Measurements from ENCODE around the gene ACP2. TPM values are rescaled to one million over a fixed set of nuclear protein-coding genes. Genes with fewer than 3 reads are reported as not detected.

The ACP2 gene
- total RNA-seq, 1 donor: 32.2 TPM

DNA sequence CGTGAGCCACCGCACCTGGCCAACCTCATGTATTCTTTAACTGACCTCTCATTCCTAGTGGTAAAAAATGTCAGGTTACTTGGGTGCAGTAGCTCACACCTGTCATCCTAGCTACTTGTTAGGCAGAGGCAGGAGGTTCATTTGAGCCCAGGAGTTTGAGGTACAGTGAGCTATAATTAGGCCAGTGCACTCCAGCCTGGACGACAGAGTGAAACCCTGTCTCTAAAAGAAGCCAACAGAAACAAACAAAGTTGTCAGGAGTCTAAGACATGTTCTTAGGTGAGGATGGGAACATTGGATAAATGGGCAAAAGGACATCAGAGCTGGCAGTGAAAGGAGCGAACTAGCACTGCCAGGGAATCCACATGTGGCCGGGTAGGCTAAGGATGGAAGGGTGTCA lies 39.5 kb upstream of the ACP2 start:
- Histone ChIP-seq H3K36me3 (ENCODE audit: insufficient read depth, low read length) (peaks cover 78% of the 10 kb centered on the region), H3K9me3 (ENCODE audit: low read depth, low read length) (no peaks in the 10 kb centered on the region), H2AFZ (ENCODE audit: low read length) (no peak overlapping the region), H3K27me3 (ENCODE audit: insufficient read depth, low read length) (no peaks in the 10 kb centered on the region), H3K27ac (ENCODE audit: low read depth, low read length) (no peak overlapping the region), H3K79me2 (ENCODE audit: insufficient read depth, low read length) (no peaks in the 10 kb centered on the region), H3K4me2 (ENCODE audit: insufficient read depth, low read length) (no peak overlapping the region), H3K4me3 (ENCODE audit: insufficient read depth, low read length) (no peak overlapping the region), H4K20me1 (ENCODE audit: insufficient read depth, low read length) (no peaks in the 10 kb centered on the region), H3K4me1 (ENCODE audit: insufficient read depth, low read length) (no peaks in the 10 kb centered on the region)
- TF ChIP-seq, protein P1, sequence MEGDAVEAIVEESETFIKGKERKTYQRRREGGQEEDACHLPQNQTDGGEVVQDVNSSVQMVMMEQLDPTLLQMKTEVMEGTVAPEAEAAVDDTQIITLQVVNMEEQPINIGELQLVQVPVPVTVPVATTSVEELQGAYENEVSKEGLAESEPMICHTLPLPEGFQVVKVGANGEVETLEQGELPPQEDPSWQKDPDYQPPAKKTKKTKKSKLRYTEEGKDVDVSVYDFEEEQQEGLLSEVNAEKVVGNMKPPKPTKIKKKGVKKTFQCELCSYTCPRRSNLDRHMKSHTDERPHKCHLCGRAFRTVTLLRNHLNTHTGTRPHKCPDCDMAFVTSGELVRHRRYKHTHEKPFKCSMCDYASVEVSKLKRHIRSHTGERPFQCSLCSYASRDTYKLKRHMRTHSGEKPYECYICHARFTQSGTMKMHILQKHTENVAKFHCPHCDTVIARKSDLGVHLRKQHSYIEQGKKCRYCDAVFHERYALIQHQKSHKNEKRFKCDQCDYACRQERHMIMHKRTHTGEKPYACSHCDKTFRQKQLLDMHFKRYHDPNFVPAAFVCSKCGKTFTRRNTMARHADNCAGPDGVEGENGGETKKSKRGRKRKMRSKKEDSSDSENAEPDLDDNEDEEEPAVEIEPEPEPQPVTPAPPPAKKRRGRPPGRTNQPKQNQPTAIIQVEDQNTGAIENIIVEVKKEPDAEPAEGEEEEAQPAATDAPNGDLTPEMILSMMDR (IDR thresholded peaks at IDR 0.05; ENCODE audit: extremely low read depth, low read depth, low read length): no peak
- no peak for DNase-seq (ENCODE audit: insufficient read length, low spot score, missing footprints)

DNA sequence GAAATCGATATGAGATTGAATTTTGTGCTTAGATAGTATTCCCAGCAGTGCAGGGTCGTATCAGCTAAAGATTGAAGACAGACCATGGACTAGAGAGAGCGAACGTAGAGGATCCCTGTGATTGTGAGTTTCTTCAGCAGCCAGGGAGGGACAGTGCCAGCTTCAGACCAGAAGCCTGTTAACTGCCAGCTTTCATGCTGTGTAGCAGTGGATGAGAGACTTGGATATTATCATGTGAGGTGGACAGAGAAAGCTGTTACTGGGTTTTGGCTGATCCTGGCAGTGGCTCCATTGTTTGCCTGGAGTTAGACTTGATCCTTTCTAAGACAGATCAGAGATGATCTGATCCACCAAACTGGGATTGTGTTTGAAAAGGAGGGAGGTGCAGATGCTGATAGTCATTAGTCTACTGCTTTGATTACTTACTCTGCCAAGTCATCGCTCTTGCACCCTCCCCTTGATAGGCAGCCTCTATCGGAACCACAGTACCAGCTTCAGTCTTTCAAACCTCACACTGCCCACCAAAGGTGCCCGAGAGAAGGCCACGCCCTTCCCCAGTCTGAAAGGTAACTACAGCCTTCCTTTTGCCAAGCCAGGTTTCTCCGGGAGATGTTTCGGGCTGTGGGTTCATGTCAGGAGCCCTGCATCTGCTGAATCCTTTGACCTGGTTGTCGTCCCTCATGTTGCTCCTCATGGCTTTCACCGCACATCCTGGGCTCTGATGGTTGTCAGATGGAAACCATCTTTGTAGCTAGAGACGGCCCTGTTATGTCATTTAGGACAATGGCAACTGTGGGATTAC lies 37.6 kb upstream of the ACP2 start:
- H3K36me3 ChIP-seq (ENCODE audit: insufficient read depth, low read length): peaks cover 75% of the 10 kb centered on the region
- H3K9me3 ChIP-seq (ENCODE audit: low read depth, low read length): no peaks in the 10 kb centered on the region
- no peak overlapping the region for H2AFZ ChIP-seq (ENCODE audit: low read length)
- TF ChIP-seq, protein P1 (IDR thresholded peaks at IDR 0.05; ENCODE audit: extremely low read depth, low read depth, low read length): no peak
- no peak overlapping the region for H3K4me2 ChIP-seq (ENCODE audit: insufficient read depth, low read length)
- H4K20me1 ChIP-seq (ENCODE audit: insufficient read depth, low read length): no peaks in the 10 kb centered on the region
- DNase-seq (ENCODE audit: insufficient read length, low spot score, missing footprints): no peak
- no peaks in the 10 kb centered on the region for H3K27me3 ChIP-seq (ENCODE audit: insufficient read depth, low read length)
- no peak overlapping the region for H3K4me3 ChIP-seq (ENCODE audit: insufficient read depth, low read length)
- no peaks in the 10 kb centered on the region for H3K4me1 ChIP-seq (ENCODE audit: insufficient read depth, low read length)
- no peak overlapping the region for H3K27ac ChIP-seq (ENCODE audit: low read depth, low read length)
- H3K79me2 ChIP-seq (ENCODE audit: insufficient read depth, low read length): no peaks in the 10 kb centered on the region

DNA sequence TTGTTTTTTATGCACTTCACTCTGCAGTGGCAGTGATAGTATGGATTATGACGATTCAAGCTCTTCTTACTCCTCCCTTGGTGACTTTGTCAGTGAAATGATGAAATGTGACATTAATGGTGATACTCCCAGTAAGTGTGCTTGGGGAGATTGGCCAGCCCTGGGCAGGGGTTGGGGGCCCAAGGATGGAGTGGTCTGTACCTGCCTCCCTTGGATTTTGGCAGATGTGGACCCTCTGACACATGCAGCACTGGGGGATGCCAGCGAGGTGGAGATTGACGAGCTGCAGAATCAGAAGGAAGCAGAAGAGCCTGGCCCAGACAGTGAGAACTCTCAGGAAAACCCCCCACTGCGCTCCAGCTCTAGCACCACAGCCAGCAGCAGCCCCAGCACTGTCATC lies 35.5 kb upstream of the ACP2 start:
- no peak for DNase-seq (ENCODE audit: insufficient read length, low spot score, missing footprints)
- Histone ChIP-seq H3K4me1 (ENCODE audit: insufficient read depth, low read length) (no peaks in the 10 kb centered on the region), H4K20me1 (ENCODE audit: insufficient read depth, low read length) (no peaks in the 10 kb centered on the region), H3K36me3 (ENCODE audit: insufficient read depth, low read length) (peaks cover 70% of the 10 kb centered on the region), H3K79me2 (ENCODE audit: insufficient read depth, low read length) (no peaks in the 10 kb centered on the region), H3K4me2 (ENCODE audit: insufficient read depth, low read length) (no peak overlapping the region), H3K9me3 (ENCODE audit: low read depth, low read length) (no peaks in the 10 kb centered on the region), H3K27me3 (ENCODE audit: insufficient read depth, low read length) (no peaks in the 10 kb centered on the region), H3K27ac (ENCODE audit: low read depth, low read length) (no peak overlapping the region), H2AFZ (ENCODE audit: low read length) (no peak overlapping the region), H3K4me3 (ENCODE audit: insufficient read depth, low read length) (no peak overlapping the region)
- TF ChIP-seq, protein P1 (IDR thresholded peaks at IDR 0.05; ENCODE audit: extremely low read depth, low read depth, low read length): no peak

DNA sequence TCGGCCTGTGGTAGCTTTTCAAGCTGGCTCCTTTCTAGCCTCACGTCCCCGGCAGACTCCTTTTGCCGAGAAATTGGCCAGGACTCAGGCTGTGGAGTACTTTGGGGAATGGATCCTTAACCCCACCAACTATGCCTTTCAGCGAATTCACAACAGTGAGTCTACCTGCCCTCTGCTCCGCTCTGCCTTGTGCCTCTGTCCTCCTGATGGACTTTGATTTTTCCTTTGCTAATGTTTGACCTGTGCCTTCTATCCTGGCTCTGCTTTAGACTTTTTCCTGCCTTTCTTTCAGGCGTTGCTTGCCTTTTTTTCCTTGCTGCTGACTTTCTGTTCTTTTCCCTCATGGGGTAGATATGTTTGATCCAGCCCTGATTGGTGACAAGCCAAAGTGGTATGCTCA lies 33.8 kb upstream of the ACP2 start:
- Histone ChIP-seq H2AFZ (ENCODE audit: low read length) (no peak overlapping the region), H3K27me3 (ENCODE audit: insufficient read depth, low read length) (no peaks in the 10 kb centered on the region), H3K36me3 (ENCODE audit: insufficient read depth, low read length) (peaks cover 75% of the 10 kb centered on the region), H4K20me1 (ENCODE audit: insufficient read depth, low read length) (no peaks in the 10 kb centered on the region), H3K9me3 (ENCODE audit: low read depth, low read length) (no peaks in the 10 kb centered on the region), H3K4me3 (ENCODE audit: insufficient read depth, low read length) (no peak overlapping the region), H3K79me2 (ENCODE audit: insufficient read depth, low read length) (no peaks in the 10 kb centered on the region), H3K4me2 (ENCODE audit: insufficient read depth, low read length) (no peak overlapping the region), H3K27ac (ENCODE audit: low read depth, low read length) (no peak overlapping the region), H3K4me1 (ENCODE audit: insufficient read depth, low read length) (no peaks in the 10 kb centered on the region)
- DNase-seq (ENCODE audit: insufficient read length, low spot score, missing footprints): peak; percentile 72
- TF ChIP-seq, protein P1 (IDR thresholded peaks at IDR 0.05; ENCODE audit: extremely low read depth, low read depth, low read length): no peak

Measured in osteoblast (primary cell).